A549 (cell line): Measurements from ENCODE around the gene DISC1.

Experiments used
- CEBPB ChIP-seq, 2 experiments: fragments of >200 bp in 1 of 2; sonication (Bioruptor Twin) in 1 of 2; formaldehyde crosslinking in 1 of 2; IDR thresholded peaks; 2 replicates each; pipeline ENCODE4 v1.6.1; 2012 to 2016
- CTCF ChIP-seq: fragments of >200 bp; sonication (Bioruptor Twin); formaldehyde crosslinking; IDR thresholded peaks from 3 replicates; pipeline ENCODE4 v1.5.1; 2016
- GATA3 ChIP-seq: IDR thresholded peaks from 2 replicates; pipeline ENCODE4 v1.6.1; 2012; ENCODE audit warnings: borderline replicate concordance
- MAFK ChIP-seq: fragments of 450-650 bp; IDR thresholded peaks from 2 replicates; pipeline ENCODE4 v1.6.1; 2014; ENCODE audit not compliant: partially characterized antibody
- MAX ChIP-seq: IDR thresholded peaks from 2 replicates; pipeline ENCODE4 v1.6.1; 2012
- RNF2 ChIP-seq: fragments of 200-600 bp; sonication (generic); IDR thresholded peaks from 2 replicates; pipeline ENCODE4 v1.6.1; 2016; ENCODE audit warnings: low read depth, mild to moderate bottlenecking, antibody characterized with exemption, moderate library complexity, borderline replicate concordance
- ZC3H11A ChIP-seq: fragments of 450-650 bp; IDR thresholded peaks from 2 replicates; pipeline ENCODE4 v1.6.1; 2014; ENCODE audit warnings: antibody characterized with exemption, mild to moderate bottlenecking

- no peak for TF ChIP-seq CTCF
- no peak for TF ChIP-seq CEBPB (IDR thresholded peaks at IDR 0.05)
- TF ChIP-seq GATA3 = no peak
- TF ChIP-seq MAFK = no peak
- no peak for TF ChIP-seq RNF2
- TF ChIP-seq ZC3H11A = no peak
- no peak for TF ChIP-seq MAX
These were observed 27.0 kb downstream of the DISC1 start for GRCh38 chr1:231653632-231654031.
